DND-41 (cell line): ENCODE results near the gene TAF1L.

Experiments used
- CTCF ChIP-seq: IDR thresholded peaks from 2 replicates; pipeline ENCODE4 v1.5.1; 2012; ENCODE audit warnings: borderline replicate concordance, low read length, moderate library complexity, mild to moderate bottlenecking; ENCODE audit not compliant: poor library complexity, severe bottlenecking; ENCODE audit errors: extremely low read depth
- EZH2 ChIP-seq: IDR thresholded peaks from 3 replicates; pipeline ENCODE4 v1.6.1; 2012; ENCODE audit warnings: borderline replicate concordance, low read depth, mild to moderate bottlenecking, moderate library complexity, low read length, inconsistent platforms; ENCODE audit not compliant: severe bottlenecking

GRCh38 chr9:32635362-32635761, at the start of gene TAF1L:
- TF ChIP-seq CTCF (no peak), EZH2 (no peak)
